Superior temporal gyrus (tissue), 1 donor: Measurements from ENCODE around the gene KRTAP5-3.
A peak's percentile ranks its signal among the peaks of the same experiment; 100 is the strongest.
"Not testable (repeated sequence)": the region's sequence is repeated elsewhere in the genome, so short reads cannot be mapped to it uniquely, and the experiment has no call there.

Source experiments
- DNase-seq: peaks from one replicate; pipeline ENCODE4 v3.0.0-alpha.2; 2016; ENCODE audit errors: extremely low spot score

KRTAP5-3 gene

GRCh38 chr11:1619449-1619848, 11.2 kb upstream of the KRTAP5-3 start:
- no peak for DNase-seq

GRCh38 chr11:1618231-1618630, 10.0 kb upstream of the KRTAP5-3 start:
- no peak for DNase-seq

- DNase-seq = not testable (repeated sequence)
These were observed 362 bp downstream of the KRTAP5-3 start for GRCh38 chr11:1607901-1608300.

- not testable (repeated sequence) for DNase-seq
These were observed 962 bp downstream of the KRTAP5-3 start for GRCh38 chr11:1607156-1607845.

- DNase-seq = not testable (repeated sequence)
These were observed 2.3 kb downstream of the KRTAP5-3 start for GRCh38 chr11:1605923-1606322.

DNA sequence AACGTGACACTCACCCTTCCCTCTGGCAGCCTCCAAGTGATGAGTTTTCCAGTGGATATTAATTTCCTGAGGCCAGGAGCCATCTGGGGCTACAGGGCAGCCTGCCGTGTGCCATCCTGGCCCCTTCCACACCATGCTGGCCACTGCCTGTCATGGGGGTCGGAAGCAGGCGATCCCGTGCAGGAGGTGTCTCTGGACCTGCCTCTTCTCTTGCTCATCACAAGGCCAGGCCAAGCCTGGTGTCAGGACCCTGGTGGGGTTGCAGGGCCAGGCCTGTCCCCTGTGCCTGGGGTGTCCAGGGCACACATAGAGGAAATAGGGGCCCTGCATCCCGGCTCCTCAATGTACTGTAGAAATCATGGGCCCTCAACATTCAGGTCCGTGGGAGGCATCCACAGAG, 3.6 kb downstream of the KRTAP5-3 start:
- DNase-seq = no peak

DNA sequence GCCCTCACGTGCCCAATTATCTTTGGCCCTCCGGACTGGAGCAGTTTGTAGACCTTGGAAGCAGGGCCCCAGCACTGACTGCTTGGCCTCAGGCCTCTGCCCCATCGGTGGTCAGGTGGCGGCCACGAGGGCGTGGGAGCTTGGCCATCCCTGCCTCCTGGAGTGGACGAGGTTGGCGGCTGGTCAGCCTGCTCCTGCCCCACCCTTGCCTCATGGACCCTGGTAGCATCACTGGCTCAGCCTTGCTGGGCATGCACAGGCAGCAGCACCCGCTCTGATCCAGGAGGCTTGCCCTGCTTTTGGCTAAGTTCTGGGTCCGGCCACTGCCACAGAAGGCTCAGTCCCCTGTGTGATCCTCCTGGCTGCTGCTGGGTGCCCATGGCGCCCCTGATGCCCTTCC, 4.1 kb downstream of the KRTAP5-3 start:
- DNase-seq = no peak

- DNase-seq = no peak
These were observed 4.6 kb downstream of the KRTAP5-3 start for GRCh38 chr11:1603629-1604028.

GRCh38 chr11:1601663-1602062, 6.6 kb downstream of the KRTAP5-3 start:
- DNase-seq = not testable (repeated sequence)

DNA sequence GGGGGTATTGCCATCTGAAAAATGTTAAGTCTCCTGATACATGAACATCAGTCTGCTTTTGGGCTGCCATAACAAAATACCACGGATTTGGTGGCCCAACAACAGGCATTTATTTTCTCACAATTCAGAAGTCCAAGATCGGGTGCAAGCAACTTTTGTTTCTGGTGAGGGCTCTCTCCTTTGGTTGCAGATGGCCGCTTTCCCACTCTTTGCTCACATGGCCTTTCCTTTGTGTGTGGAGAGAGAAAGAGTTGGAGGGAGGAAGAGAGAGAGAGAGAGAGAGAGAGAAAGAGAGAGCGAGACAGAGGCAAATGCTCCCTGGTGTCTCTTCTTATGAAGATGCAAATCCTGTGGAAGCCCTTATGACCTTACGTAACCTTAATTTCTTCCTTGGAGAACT, 7.6 kb downstream of the KRTAP5-3 start:
- peak; percentile 29 for DNase-seq

- no peak for DNase-seq
These were observed 9.4 kb downstream of the KRTAP5-3 start for GRCh38 chr11:1598816-1599215.

- DNase-seq = not testable (repeated sequence)
These were observed 9.9 kb downstream of the KRTAP5-3 start for GRCh38 chr11:1598406-1598805.

DNA sequence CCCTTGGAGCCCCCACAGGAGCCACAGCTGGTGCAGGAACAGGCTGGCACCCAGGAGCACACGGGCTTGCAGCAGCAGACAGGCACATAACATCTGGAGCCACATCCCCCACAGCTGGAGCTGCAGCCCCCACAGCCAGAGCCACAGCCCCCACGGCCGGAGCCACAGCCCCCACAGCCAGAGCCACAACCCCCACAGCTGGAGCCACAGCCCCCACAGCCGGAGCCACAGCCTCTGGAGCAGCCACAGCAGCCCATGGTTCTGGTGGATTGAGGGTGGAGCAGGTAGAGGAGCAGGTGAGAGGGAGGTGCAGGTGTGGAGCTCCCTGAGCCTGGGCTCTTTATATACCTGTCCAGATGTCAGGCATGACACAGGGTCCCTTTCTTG, 10.3 kb downstream of the KRTAP5-3 start, which contains the start of gene KRTAP5-2:
TSS of gene KRTAP5-2 (minus strand) at position 301 of the 387 bp plus-strand sequence. CDS start at position 257, 44 bp downstream.
- DNase-seq = no peak

DNA sequence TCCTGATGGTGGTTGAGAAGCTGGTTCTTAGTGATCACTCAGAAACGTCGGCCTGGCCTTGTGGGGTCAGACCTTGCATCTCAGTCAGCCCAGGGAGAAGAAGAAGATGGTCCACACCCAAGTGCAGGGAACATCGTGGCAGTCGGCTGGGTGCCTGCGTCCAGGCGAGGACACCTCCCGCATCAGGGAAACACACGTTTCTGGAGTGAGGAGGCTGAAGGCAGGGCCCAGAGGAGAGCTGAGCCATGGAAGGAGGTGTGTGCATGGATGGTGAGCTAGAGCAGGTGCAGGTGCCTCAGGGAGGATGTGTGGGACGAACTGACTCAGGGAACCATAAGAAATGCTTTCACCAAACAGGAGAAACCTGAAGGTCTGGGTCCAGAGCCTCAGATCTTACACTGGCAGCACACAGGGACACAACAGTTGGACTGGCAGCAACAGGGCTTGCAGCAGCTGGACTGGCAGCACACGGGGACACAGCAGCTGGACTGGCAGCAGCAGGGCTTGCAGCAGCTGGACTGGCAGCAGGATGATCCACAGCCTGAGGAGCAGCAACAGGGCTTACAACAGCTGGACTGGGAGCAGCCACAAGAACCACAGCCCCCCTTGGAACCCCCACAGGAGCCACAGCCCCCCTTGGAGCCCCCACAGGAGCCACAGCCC, 10.8 kb downstream of the KRTAP5-3 start:
- no peak for DNase-seq

- not testable (repeated sequence) for DNase-seq
These were observed 11.6 kb downstream of the KRTAP5-3 start for GRCh38 chr11:1596576-1597121.

DNA sequence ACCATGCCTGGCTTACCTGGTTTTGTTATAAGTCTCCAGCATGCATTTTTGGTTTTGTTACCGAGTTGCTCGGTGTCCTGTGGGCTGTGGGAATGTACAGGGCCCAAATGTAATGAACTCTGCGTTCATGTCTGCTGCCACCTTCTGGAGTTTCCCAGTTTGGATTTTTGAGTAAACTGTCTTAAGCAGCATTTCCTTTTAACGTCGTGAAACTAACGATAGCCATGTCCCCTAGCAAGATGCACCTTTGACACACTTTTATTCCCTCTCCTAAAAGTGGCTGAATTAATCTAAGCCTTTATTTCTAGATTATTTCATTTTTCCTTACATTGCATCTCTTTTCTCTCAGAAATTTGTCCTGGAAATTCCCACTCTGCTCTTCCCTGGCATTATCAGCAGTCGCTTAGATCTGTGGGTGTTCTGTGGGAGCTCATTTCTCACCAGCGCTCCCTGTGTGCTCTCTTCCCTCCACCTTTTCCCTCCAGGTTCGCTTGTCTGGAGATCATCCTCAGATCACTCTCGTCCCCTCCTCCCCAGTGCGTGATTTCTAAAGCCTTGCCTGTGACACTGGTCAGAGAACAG, 12.2 kb downstream of the KRTAP5-3 start:
- peak; percentile 43 for DNase-seq

DNA sequence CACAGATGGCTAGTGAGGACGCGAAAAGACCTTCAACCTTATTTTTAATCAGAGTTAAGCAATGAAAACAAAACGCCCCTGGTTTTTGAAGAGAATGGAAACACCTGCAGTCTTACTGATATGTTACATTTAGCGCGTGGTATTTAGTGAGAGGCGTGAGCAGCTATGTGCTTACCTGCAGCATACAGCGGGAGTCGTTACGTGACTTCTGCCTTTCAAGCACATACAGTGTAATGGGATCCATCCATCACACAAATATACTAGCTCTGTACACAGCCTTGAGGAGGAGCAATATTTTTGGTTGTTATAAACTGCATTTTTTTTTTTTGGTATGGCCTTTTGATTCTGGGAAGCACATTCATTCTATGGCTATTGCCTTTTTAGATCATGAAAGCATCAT, 15.6 kb downstream of the KRTAP5-3 start:
- DNase-seq = no peak

- no peak for DNase-seq
These were observed 18.3 kb downstream of the KRTAP5-3 start for GRCh38 chr11:1589996-1590395.

DNA sequence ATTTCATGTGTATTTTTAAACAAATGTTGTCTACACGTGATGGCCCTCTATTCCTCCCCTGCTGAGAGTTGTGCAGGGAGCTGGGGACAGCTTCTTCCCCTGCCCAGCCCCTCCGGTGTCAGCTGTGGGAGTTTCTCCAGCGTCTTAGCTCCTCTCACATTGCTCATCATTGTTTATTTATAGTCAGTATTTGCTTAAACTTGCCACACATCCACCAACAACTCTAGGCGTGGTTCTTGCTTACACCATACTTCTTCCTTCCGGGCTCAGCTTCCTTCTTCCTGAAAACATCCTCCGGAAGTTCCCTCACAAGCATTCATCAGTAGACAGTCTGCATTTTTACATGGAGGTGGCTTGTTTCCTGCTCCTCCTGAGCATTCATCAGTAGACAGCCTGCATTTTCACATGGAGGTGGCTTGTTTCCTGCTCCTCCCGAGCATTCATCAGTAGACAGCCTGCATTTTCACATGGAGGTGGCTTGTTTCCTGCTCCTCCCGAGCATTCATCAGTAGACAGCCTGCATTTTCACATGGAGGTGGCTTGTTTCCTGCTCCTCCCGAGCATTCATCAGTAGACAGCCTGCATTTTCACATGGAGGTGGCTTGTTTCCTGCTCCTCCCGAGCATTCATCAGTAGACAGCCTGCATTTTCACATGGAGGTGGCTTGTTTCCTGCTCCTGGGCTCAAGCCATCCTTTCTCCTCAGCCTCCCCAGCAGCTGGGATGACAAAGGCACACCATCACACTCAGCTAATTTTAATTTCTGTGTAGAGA, 18.9 kb downstream of the KRTAP5-3 start:
- DNase-seq = not testable (repeated sequence)

- no peak for DNase-seq
These were observed 21.6 kb downstream of the KRTAP5-3 start for GRCh38 chr11:1586699-1587098.

- not testable (repeated sequence) for DNase-seq
These were observed 23.4 kb downstream of the KRTAP5-3 start, which contains the start of gene KRTAP5-1 for GRCh38 chr11:1584661-1585370. KRTAP5-1 (minus strand) TSS chr11:1585283; CDS start chr11:1585249, 34 bp downstream.
